Posterior cingulate gyrus (tissue), 11 donors: ENCODE data around the gene CCDC121.

ENCODE experiments used
- DNase-seq, 10 donors: peaks; one replicate each; pipeline versions ENCODE4 v3.0.0 to v3.0.0-alpha.2; 2020 to 2021; ENCODE audit warnings: mixed read lengths in 3 of 10
- intact Hi-C: fragments of 100-400 bp; cut with DNase I; formaldehyde crosslinking; loops from one replicate; pipeline ENCODE4 v1.15.1; 2023

The CCDC121 gene, protein sequence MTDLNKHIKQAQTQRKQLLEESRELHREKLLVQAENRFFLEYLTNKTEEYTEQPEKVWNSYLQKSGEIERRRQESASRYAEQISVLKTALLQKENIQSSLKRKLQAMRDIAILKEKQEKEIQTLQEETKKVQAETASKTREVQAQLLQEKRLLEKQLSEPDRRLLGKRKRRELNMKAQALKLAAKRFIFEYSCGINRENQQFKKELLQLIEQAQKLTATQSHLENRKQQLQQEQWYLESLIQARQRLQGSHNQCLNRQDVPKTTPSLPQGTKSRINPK

DNA sequence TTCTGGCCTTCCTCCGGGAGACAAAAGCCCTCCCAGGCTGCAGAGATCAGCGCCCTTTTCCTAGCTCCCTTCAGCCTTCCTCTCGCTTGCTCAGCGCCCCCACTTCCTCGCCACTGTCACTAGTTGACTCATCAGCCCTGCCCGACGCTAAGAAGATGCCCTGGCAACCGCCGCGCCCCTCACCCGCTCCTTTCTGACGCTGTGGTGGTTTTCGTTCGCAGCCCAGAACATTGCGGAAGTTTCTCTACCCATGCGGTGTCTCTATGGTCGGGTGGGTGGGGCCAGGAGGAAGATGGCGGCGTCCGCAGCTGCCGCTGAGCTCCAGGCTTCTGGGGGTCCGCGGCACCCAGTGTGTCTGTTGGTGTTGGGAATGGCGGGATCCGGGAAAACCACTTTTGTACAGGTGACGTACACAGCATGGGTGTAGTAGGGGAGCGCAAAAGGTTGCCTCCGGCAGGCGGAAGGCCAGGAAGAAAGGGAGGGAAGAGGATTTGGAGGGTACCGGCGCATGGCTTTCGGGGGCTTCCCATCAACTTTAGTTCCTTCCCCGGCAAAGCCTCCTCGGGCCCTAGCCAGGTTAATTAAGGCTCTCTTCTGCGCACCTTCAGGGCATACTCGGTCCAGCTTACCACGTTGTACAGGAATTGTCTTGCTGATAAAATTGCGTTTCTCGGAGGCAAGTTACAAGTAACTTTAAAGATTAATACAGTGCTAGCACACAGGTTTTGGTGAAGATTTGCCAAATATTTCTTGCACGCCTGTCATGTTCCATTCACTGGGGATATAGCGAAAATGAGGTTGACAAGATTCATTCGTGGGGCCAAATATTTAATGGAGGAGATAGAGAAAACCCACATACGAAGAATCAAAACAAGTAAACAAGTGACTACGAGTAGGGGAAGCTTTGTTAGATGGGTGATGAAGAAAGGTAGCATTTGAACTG lies at the start of gene CCDC121, which contains the start of gene GPN1:
TSS of gene CCDC121 (minus strand) at position 246 of the 943 bp plus-strand sequence. CDS start 1,213 bp downstream, outside the sequence.
TSS of gene GPN1 (plus strand) at position 284 of the 943 bp plus-strand sequence. CDS start at position 293, 9 bp downstream.
- intact Hi-C loops, result loop anchor here (5.0 kb wide), 1 partner anchor 33 kb away; the partner anchor contains the start of genes SLC4A1AP and SUPT7L
- DNase-seq, result peak; percentile 84 to 98 (median 91)

GRCh38 chr2:27672723-27673486 lies 44.1 kb upstream of the CCDC121 start:
- DNase-seq, result no peak

GRCh38 chr2:27671235-27671634 lies 42.4 kb upstream of the CCDC121 start:
- intact Hi-C loops, result no loop called here
- DNase-seq, result no peak

More at GRCh38 chr2:27672723-27673486, 44.1 kb upstream of the CCDC121 start:
- intact Hi-C loops, result no loop called here

DNA sequence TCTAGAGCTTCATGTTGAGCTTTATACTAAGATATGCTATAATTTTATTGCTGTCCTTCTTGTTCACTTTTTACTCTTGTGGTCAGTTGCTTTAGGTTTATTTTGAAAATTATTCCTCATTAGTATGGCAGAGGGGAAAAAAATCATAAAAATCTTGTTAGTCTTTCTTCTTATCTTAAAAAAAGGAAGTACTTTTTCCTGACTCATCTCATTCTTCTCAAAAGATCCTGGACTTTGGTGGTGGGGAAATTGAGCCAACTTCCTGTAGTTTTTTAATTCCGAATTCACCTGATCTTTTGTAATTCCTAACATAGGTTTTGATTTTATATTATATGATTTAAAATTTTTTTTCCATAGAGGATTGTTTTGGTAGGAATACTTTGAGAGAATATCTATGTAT lies 38.6 kb upstream of the CCDC121 start:
- intact Hi-C loops, result no loop called here

GRCh38 chr2:27664622-27665363 lies 36.0 kb upstream of the CCDC121 start:
- intact Hi-C loops, result loop anchor here (5.0 kb wide), 1 partner anchor 37 kb away; the partner anchor contains the start of genes CCDC121 and GPN1
- no peak for DNase-seq

More for the DNA sequence above, 38.6 kb upstream of the CCDC121 start:
- no peak for DNase-seq

GRCh38 chr2:27664154-27664574 lies 35.4 kb upstream of the CCDC121 start:
- intact Hi-C loops, result loop anchor here (5.0 kb wide), 1 partner anchor 37 kb away; the partner anchor contains the start of genes CCDC121 and GPN1

DNA sequence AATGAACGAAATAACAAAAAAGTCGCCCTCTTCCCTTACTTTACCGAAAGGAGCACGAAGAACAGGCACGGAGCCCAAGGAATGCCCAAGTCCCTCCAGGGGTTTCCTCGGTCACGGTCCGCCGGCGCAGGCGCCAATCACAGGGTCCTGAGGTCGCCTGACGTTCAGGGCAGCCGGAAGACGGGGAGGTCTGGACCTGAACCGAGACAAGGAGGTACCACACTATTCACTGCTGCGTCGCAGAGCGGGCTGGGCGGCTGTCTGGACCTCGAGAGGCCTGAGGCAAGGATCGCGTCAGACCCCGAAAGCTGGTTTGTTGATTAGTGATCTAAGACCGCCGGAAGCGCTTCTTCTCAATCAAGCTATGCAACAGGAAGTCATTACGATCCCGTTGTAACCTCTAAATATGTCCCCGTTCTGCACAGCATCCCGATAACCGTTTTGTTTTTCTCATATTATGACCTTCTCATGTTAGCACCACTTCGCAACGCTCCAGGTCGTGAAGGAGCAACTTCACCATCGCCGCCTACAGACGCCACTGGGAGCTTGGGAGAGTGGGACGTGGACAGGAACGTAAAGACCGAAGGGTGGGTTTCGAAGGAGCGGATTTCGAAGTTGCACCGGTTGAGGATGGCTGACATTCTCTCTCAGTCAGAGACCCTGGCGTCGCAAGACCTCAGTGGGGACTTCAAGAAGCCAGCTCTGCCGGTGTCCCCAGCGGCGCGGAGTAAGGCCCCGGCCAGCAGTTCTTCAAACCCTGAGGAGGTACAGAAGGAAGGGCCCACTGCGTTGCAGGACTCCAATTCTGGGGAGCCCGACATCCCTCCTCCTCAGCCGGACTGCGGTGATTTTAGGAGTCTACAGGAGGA lies 34.7 kb upstream of the CCDC121 start, which contains the start of the genes SLC4A1AP and SUPT7L:
TSS of gene SLC4A1AP (plus strand) at position 605 of the 869 bp plus-strand sequence. CDS start at position 631, 26 bp downstream.
TSS of gene SUPT7L (minus strand) at position 330 of the 869 bp plus-strand sequence. CDS start 1,422 bp downstream, outside the sequence.
- DNase-seq, result peak; percentile 56 to 94 (median 76)
- intact Hi-C loops, result loop anchor here (5.0 kb wide), 1 partner anchor 36 kb away; the partner anchor contains the start of genes CCDC121 and GPN1

More at GRCh38 chr2:27664154-27664574, 35.4 kb upstream of the CCDC121 start:
- no peak for DNase-seq

GRCh38 chr2:27661371-27661770 lies 32.6 kb upstream of the CCDC121 start:
- DNase-seq, result no peak
- intact Hi-C loops, result loop anchor here (5.0 kb wide), 1 partner anchor 34 kb away; the partner anchor contains the start of genes CCDC121 and GPN1

DNA sequence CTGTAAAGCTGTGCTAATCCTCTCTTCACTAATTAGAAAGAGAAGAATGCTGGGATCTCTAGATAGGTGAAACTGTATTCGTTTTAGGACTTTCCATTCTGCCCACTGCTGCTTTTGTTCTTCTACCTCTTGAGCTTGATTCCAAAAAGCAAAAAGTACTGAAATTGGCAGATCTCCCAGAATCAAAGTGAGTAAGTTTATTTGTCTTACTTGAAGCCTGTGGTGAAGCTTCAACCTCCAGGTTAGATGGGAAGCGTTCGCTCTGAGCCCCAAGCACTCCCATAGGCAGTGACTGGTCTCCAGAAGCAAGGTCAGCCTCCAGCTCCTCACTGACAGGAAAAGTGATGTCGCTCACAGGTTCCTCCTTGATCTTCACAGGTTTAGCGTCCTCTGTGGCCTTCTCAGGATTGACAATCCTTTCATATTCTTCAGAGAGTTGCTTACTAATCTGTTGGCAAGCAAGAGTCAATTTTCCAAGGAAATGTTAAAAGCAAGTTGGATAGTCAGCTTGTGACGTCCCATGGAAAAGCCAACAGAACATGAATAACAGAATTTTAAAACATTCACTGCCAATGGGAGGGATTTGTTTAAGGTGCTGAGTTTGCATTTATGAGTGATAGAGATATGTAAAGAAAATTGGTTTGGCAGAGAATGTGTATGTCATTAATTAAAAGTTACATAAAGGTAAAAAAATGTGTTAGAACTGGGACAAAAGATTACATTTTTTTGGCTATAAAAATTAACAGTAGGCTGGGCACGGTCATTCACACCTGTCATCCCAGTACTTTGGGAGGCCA lies 26.5 kb upstream of the CCDC121 start:
- intact Hi-C loops, result no loop called here
- no peak for DNase-seq

DNA sequence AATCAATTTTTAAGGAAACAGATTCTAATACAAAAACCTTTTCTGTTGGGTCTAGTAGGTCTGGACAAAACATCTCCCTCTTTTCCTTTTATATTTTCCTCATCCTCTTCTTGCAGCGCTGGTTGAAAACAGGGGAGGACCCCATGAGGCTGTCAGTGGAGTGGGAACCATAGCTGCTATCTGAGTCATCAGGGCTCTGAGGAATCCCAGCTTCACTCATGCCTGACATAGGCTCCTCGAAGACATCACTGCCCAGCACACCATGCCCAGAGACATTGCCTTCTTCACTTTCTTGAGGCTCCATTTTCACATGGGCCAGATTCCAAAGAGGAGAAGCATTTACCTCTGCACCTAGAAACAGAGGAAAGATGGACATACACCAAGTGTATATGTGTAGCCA lies 24.6 kb upstream of the CCDC121 start:
- no peak for DNase-seq
- intact Hi-C loops, result no loop called here

GRCh38 chr2:27652790-27653189 lies 24.0 kb upstream of the CCDC121 start:
- intact Hi-C loops, result no loop called here
- DNase-seq, result no peak

GRCh38 chr2:27652341-27652740 lies 23.5 kb upstream of the CCDC121 start:
- intact Hi-C loops, result no loop called here
- DNase-seq, result no peak

GRCh38 chr2:27651056-27651455 lies 22.2 kb upstream of the CCDC121 start:
- intact Hi-C loops, result no loop called here

GRCh38 chr2:27647737-27648136 lies 18.9 kb upstream of the CCDC121 start:
- intact Hi-C loops, result no loop called here

More at GRCh38 chr2:27651056-27651455, 22.2 kb upstream of the CCDC121 start:
- DNase-seq, result no peak

DNA sequence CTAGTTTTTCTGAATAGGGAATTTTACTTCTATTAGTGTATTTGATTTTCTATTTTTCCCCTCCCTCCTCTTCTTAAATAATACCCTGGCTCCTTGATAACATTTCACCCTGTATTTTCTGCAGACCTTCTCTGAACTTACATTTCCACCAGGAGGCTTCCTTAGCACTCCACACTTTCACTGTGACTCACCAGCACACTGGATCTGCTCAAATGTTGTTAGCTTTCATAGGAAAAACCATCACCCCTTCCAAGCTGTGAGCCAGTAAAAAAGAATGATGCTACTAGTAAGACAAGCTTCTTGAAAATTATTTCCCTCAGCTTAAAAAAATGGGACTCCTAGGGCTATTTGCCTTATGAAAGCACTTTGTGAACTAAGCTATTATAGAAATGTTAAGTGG lies 18.5 kb upstream of the CCDC121 start:
- DNase-seq, result no peak
- intact Hi-C loops, result no loop called here

More at GRCh38 chr2:27647737-27648136, 18.9 kb upstream of the CCDC121 start:
- DNase-seq, result no peak

- intact Hi-C loops, result no loop called here
- no peak for DNase-seq
Measured at GRCh38 chr2:27645197-27645596, 16.4 kb upstream of the CCDC121 start.

DNA sequence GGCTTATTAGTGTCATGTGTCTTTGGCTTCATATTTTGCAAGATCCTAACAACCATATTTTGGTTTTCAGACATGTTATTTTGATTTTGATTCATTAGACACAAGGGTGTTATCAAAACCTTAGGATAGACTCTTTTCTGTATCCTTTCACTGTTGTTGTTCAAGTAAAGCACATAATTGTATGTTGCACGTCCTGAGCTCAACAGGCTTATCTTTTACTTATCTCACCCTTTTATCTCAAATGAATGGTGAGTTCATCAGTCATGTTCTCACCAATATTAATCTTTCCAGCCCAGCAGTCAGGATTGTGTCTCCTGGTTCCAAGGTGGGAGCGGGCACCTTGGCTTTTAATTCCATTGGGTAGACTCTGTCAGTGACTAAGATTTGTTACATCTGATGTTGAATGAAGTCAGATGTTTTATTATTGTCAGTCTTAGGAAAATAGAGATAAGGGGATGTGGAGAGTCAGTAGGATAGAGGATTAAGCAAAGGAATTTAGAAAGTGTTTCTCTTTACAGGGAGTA lies 12.0 kb upstream of the CCDC121 start:
- DNase-seq, result no peak

More for the DNA sequence above, 12.0 kb upstream of the CCDC121 start:
- intact Hi-C loops, result no loop called here
